GM18526 (cell line): ENCODE results near the gene ATF5.
A peak's percentile ranks its signal among the peaks of the same experiment; 100 is the strongest.

ENCODE experiments used
- POLR2A ChIP-seq: IDR thresholded peaks from 3 replicates; pipeline ENCODE4 v1.6.1; 2011; ENCODE audit not compliant: insufficient read length; ENCODE audit errors: extremely low read depth

Gene ATF5

GRCh38 chr19:49927526-49928264, 1.3 kb upstream of the ATF5 start:
- no peak for TF ChIP-seq POLR2A

GRCh38 chr19:49929611-49930482, 842 bp downstream of the ATF5 start:
- peak; percentile 97 for TF ChIP-seq POLR2A

- no peak for TF ChIP-seq POLR2A
Measured at GRCh38 chr19:49930483-49931011, 1.5 kb downstream of the ATF5 start.

GRCh38 chr19:49931293-49932040, 2.5 kb downstream of the ATF5 start:
- TF ChIP-seq POLR2A, result no peak

GRCh38 chr19:49932041-49932451, 3.0 kb downstream of the ATF5 start:
- TF ChIP-seq POLR2A, result no peak

- TF ChIP-seq POLR2A, result no peak
Measured at GRCh38 chr19:49932731-49933131, 3.7 kb downstream of the ATF5 start.

DNA sequence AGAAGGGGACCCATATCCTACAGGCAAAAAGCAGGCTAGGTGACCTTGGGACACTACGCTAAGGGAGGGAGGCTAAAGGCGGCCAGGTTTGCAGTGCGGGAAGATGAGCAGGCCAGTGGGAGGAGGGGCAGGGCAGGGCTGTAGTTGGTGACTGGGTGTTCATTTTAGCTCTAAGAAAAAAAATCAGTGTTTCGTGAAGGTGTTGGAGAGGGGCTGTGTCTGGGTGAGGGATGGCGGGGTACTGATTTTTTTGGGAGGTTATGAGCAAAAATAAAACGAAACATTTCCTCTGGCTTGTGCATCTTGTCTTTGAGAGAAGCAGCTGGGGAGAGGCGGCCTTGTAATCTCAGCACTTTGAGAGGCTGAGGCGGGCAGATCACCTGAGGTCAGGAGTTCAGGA, 4.6 kb downstream of the ATF5 start:
- TF ChIP-seq POLR2A, result no peak

GRCh38 chr19:49936549-49936948, 7.5 kb downstream of the ATF5 start:
- TF ChIP-seq POLR2A, result no peak

DNA sequence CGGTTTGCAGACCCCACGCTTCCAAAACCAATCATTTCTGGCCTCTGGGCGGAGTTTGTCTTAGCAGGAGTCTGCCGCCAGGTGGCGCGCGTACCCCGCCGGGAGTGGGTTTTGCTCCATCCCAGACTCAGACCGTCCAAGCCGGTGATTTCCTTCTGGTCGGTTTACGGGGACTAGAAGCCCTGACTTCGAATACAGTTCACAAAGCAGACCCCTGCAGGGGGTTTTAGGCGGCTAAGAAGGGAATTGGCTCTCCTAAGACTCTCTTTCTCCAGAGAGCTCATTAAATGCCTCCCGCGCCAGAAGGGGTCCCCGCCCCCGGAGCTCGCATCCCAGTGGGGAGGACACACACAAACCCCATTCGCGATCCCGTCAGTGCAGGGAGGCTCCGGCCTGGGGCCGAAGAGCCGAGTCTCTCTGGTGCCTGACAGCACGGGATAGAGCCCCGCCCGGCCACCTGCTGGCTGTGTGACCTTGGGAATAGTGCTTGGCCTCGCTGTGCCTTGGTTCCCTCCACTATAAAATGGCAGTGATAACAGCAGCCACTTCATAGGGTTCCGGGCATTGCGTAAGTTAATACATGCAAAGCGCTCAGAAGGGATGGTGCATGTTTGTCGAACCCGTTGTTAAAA, 8.9 kb downstream of the ATF5 start:
- no peak for TF ChIP-seq POLR2A

- TF ChIP-seq POLR2A, result no peak
Measured at GRCh38 chr19:49938662-49939061, 9.7 kb downstream of the ATF5 start.

DNA sequence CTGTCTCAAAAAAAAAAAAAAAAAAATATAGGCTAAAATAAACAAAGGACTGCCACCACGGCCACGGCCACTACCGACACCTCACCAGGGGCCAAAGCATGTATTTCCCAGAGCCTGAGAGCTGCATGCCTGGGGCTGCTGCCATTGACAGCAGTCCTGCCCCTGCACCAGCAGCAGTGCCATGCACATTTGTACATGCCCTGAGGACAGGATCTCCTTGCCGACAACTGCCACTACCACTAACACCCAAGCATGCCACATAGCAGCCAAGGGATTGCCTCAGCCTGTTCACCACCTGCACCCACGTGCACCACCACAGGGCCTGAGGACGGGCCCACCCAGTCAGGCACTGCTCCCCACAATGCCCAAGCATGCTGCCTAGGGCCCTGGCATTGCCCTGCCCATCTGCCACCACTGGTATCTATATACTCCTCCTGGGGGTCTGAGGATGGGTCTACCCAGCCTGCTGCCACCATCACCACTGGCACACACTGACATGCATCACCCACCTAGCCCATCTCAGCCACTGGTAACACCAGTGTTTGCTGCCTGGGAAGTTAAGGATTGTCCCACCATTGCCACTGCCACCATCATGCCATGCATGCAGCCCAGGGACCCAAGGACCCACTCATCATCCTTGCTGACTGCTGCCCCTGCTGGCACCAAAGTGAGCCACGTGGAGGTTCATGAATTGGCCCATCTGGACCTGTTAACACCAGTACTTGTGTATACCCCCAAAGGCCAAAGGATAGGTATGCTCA, 10.9 kb downstream of the ATF5 start:
- no peak for TF ChIP-seq POLR2A

DNA sequence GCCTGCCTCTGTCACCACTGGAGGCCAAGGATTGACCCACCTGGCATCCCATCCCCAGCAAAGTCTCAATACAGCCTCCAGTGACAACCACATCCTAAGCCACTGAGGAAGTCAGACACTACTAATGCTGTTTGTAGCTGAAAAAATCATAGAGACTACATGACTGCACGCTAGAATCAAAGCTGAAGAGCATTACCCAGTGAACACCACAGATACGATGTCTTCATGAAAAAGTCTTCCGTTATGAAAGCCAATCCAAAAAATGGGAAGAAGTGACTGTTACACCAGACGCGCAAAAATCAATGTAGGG, 11.4 kb downstream of the ATF5 start:
- TF ChIP-seq POLR2A, result no peak

DNA sequence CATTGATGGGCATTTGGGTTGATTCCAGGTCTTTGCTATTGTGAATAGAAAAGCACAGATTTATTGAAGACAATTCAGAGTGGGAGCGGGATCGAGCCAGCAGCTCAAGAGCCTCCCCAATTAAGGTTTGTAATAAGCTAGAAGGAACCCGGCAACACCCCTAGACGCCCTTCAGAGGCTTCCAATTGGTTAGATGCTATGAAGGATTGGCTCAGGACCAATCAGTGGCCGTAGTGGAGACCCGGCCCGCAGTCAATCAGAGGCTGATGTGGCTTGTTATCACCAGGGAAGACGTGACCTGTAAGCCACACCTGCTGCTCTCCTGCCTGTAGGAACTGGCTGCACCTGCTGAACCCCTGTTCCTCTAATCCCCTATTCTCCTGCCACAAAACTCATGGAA, 17.4 kb downstream of the ATF5 start:
- no peak for TF ChIP-seq POLR2A

- no peak for TF ChIP-seq POLR2A
Measured at GRCh38 chr19:49949742-49950589, 21.0 kb downstream of the ATF5 start.

- TF ChIP-seq POLR2A, result no peak
Measured at GRCh38 chr19:49950590-49950948, 21.6 kb downstream of the ATF5 start.
